Stomach (tissue), 4 donors: ENCODE results near the gene STX18.

Source experiments
- CTCF ChIP-seq, 7 experiments: fragments of 450-650 bp in 4 of 7; fragments of 200-600 bp in 3 of 7; sonication (generic) in 3 of 7; IDR thresholded peaks; one replicate each; pipeline ENCODE4 v1.5.1; 2016 to 2019; ENCODE audit warnings: antibody characterized with exemption in 7 of 7, control low read depth in 2 of 7, mild to moderate bottlenecking in 1 of 7
- POLR2A ChIP-seq, 4 donors: fragments of 450-650 bp; IDR thresholded peaks; one replicate each; pipeline ENCODE4 v1.6.1; 2016; ENCODE audit warnings: antibody characterized with exemption in 4 of 4, control low read depth in 2 of 4, mild to moderate bottlenecking in 1 of 4, moderate library complexity in 1 of 4
- POLR2AphosphoS5 ChIP-seq, 3 donors: sonication (generic); formaldehyde crosslinking; IDR thresholded peaks; one replicate each; pipeline ENCODE4 v1.6.1; 2016; ENCODE audit warnings: antibody characterized with exemption in 3 of 3

DNA sequence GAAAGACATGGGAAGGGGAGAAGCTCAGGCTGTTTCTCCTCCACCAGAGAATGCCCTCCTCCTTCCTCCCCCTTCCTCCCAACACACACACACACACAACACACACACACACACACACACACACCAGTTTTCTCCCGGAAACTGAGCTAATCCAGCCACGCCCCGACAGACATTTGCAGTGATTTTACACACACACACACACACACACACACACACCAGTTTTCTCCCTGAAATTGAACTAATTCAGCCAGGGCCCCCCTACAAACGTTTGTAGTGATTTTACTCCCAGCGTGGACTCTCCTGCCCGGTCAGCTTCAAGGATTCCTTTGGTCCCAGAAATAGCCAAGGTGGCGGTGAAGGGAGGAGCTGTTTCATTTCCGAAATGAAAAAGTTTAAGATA lies 32.9 kb upstream of the STX18 start:
- no peak for TF ChIP-seq POLR2A (IDR thresholded peaks at IDR 0.05)
- TF ChIP-seq CTCF (IDR thresholded peaks at IDR 0.05) = no peak
- no peak for TF ChIP-seq POLR2AphosphoS5 (IDR thresholded peaks at IDR 0.05)
